ENCODE measurements around the gene SKIL.

SKIL gene

GRCh38 chr3:170428095-170428494 lies 70.6 kb downstream of the SKIL start:
- H3K4me3 Mint-ChIP-seq = no peak overlapping the region
- no peaks in the 10 kb centered on the region for H3K36me3 Mint-ChIP-seq (ENCODE audit: low read depth)
- no peak for DNase-seq
- H3K4me1 Mint-ChIP-seq = peaks cover 17% of the 10 kb centered on the region
- ATAC-seq = no peak
- no peaks in the 10 kb centered on the region for H3K9me3 Mint-ChIP-seq
- peaks cover 7% of the 10 kb centered on the region for H3K27me3 Mint-ChIP-seq
- no peak overlapping the region for H3K27ac Mint-ChIP-seq

DNA sequence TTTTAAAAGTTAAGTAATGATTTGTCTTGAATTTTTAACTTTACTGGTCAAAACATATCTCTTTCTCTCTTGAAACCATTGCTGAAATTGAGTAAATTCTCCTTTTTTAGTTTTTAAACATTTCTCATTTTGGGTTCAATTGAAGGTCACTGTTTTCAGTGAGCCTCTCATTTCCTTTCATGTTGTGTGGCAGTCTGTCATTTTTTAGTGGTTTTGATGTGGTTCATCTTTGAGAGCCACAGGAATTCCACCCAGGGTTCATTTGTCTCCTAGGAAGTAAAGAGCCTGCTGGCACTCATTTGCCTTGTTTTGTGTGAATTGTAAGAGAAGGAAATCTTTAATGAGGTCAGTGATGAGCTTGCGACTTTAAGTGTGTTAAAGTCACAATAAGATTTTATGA lies 71.5 kb downstream of the SKIL start:
- Mint-ChIP-seq H3K9me3 (no peaks in the 10 kb centered on the region), H3K27me3 (peaks cover 4% of the 10 kb centered on the region), H3K4me1 (peaks cover 17% of the 10 kb centered on the region), H3K4me3 (no peak overlapping the region), H3K27ac (no peak overlapping the region), H3K36me3 (ENCODE audit: low read depth) (no peaks in the 10 kb centered on the region)
- ATAC-seq = no peak
- DNase-seq = no peak

DNA sequence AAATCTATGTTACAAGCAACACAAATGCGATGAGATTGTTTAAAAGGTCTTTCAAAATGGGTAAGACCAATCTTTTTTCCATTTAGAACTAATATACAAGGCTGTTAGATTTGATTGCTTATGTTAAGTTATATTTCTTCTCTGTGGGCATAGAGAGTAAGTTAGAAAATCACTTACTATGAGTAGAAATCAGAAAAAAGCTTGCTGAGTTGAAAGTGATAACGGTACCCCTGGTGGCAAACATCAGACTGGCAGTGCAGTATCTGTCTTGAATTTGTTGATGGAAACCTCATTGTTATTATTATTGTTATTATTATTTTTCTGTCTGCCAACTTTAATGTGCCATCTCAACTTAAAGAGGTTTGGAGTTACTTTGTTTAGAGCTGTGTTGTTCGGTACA lies 73.5 kb downstream of the SKIL start:
- DNase-seq (no peak), ATAC-seq (no peak)
- no peak overlapping the region for H3K27ac Mint-ChIP-seq
- H3K36me3 Mint-ChIP-seq (ENCODE audit: low read depth) = no peaks in the 10 kb centered on the region
- peaks cover 4% of the 10 kb centered on the region for H3K27me3 Mint-ChIP-seq
- peaks cover 17% of the 10 kb centered on the region for H3K4me1 Mint-ChIP-seq
- H3K9me3 Mint-ChIP-seq = no peaks in the 10 kb centered on the region
- H3K4me3 Mint-ChIP-seq = no peak overlapping the region

DNA sequence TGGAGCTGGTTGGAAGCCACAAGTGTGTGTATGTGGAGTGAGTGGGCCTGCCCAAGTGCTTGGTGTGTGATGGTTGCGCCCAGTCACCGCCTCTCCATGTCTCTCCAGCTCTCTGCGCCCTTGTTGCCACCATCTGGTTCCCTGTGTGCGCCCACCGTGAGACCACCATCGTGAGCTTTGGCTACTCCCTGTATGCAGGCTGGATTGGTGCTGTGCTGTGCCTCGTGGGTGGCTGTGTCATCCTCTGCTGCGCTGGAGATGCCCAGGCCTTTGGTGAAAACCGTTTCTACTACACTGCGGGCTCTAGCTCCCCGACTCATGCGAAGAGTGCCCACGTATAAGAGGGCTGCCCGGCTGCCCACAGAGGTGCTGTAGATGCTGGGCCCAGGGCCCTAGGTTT lies 74.9 kb downstream of the SKIL start:
- DNase-seq = no peak
- Mint-ChIP-seq H3K27ac (no peak overlapping the region), H3K4me3 (no peak overlapping the region), H3K36me3 (ENCODE audit: low read depth) (no peaks in the 10 kb centered on the region), H3K9me3 (no peaks in the 10 kb centered on the region), H3K4me1 (peaks cover 26% of the 10 kb centered on the region), H3K27me3 (peaks cover 7% of the 10 kb centered on the region)
- ATAC-seq = no peak

DNA sequence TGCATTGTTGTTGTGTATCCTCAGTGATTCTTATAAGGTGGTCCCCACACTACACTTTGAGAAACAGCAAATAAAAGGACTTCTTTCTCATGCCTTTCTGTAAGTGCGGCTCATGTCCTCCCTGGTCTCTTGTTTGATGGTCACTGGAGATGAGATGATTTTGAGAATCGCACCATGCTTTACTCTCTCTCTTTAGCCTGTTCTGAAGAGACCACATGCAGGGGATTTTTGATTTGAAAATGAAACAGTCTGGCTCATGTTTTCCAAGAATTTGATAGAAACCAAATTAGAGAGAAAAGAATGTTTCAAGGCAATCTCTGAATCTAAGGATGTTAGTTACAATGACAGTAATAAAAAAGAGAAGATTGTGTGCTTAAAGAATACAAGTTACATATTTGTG lies 79.2 kb downstream of the SKIL start:
- no peak overlapping the region for H3K27ac Mint-ChIP-seq
- DNase-seq (no peak), ATAC-seq (peak; percentile 51)
- peaks cover 25% of the 10 kb centered on the region for H3K4me1 Mint-ChIP-seq
- H3K9me3 Mint-ChIP-seq = no peaks in the 10 kb centered on the region
- H3K4me3 Mint-ChIP-seq = no peak overlapping the region
- no peaks in the 10 kb centered on the region for H3K36me3 Mint-ChIP-seq (ENCODE audit: low read depth)
- peaks cover 8% of the 10 kb centered on the region for H3K27me3 Mint-ChIP-seq

- H3K4me3 Mint-ChIP-seq = no peak overlapping the region
- H3K4me1 Mint-ChIP-seq = peaks cover 26% of the 10 kb centered on the region
- ATAC-seq = peak; percentile 17
Observed at GRCh38 chr3:170437176-170437575, 79.7 kb downstream of the SKIL start.

DNA sequence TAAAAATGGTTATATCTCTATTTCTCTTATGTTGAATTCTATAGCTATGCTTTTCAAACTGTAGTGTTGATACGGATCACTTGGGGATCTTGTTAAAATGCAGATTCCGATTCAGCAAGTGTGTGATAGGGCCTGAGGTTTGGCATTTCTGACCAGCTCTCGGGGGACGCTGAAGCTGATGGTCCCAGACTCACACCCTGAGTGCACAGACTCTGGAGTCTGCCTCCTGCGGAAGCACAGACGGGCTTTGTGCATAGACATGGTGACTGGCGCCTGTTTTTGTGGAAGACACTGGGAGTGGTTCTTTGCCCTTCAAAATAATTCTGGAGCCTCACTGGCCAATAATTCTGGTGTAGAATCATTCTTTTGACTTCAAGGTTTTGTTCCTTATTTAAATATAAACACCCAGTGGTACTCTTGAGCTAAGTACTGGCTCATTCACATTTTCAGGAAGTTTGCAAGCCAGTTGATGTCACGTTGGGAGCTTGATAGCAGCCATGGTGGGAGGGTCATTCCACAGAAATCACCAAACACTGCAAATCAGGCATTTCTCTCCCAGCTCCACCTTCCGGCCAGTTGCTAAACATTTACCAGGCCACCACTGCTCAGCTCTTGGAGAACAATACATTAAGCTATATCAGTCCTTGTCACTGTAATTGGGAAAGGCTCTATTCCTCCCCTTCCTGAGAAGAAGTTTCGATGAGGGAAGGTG lies 80.3 kb downstream of the SKIL start:
- no peak overlapping the region for H3K4me3 Mint-ChIP-seq
- H3K4me1 Mint-ChIP-seq = peaks cover 26% of the 10 kb centered on the region
- DNase-seq (no peak), ATAC-seq (no peak)
- H3K36me3 Mint-ChIP-seq (ENCODE audit: low read depth) = no peaks in the 10 kb centered on the region
- H3K27me3 Mint-ChIP-seq = peaks cover 12% of the 10 kb centered on the region
- H3K9me3 Mint-ChIP-seq = no peaks in the 10 kb centered on the region
- no peak overlapping the region for H3K27ac Mint-ChIP-seq

More at GRCh38 chr3:170437176-170437575, 79.7 kb downstream of the SKIL start:
- H3K27me3 Mint-ChIP-seq = peaks cover 8% of the 10 kb centered on the region
- no peak overlapping the region for H3K27ac Mint-ChIP-seq
- no peaks in the 10 kb centered on the region for H3K36me3 Mint-ChIP-seq (ENCODE audit: low read depth)
- no peak for DNase-seq
- no peaks in the 10 kb centered on the region for H3K9me3 Mint-ChIP-seq

DNA sequence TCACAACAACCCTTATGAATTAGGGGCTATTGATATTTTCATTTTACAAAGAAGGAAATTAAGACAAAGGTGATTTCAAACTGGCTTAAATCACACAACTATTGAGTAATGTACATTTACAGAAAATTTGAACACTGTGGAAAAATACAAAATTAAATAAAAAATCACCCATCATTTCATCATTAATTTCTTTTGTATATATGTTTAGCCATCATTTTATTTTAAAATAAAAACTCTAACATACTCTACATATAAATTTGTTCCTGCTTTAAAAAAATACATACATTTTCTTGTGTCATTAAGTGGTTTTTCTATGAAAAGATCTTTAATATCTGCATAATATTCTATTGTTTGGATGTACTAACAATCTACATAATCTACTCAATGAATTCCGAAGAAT lies 81.3 kb downstream of the SKIL start:
- no peaks in the 10 kb centered on the region for H3K9me3 Mint-ChIP-seq
- no peak for DNase-seq

DNA sequence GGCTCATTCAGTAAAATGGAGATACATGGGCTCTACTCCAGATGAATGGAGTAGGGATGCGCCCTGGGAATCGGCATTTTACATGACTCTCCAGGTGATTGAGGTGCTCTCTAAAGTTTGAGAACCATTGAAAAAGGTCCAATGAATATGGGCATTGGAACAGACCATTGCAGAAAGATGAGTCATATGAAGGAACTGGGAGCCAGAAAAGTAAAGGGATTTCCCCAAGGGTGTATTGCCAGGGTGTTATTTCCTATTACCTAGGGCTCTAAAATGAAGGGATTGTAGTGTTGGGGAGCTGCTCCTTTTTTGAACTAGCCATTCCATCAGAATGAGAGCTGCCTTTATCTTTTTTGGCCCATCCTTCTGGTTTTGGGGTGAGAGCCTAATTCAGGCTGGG lies 82.8 kb downstream of the SKIL start:
- Mint-ChIP-seq H3K4me3 (no peak overlapping the region), H3K27ac (no peak overlapping the region), H3K4me1 (peaks cover 26% of the 10 kb centered on the region), H3K36me3 (ENCODE audit: low read depth) (no peaks in the 10 kb centered on the region), H3K9me3 (no peaks in the 10 kb centered on the region), H3K27me3 (peaks cover 13% of the 10 kb centered on the region)
- DNase-seq = no peak
- peak; percentile 48 for ATAC-seq

More for the DNA sequence above, 81.3 kb downstream of the SKIL start:
- no peak overlapping the region for H3K27ac Mint-ChIP-seq
- no peak overlapping the region for H3K4me3 Mint-ChIP-seq
- ATAC-seq = no peak
- H3K36me3 Mint-ChIP-seq (ENCODE audit: low read depth) = no peaks in the 10 kb centered on the region
- peaks cover 12% of the 10 kb centered on the region for H3K27me3 Mint-ChIP-seq
- peaks cover 26% of the 10 kb centered on the region for H3K4me1 Mint-ChIP-seq

- peak; percentile 60 for ATAC-seq
Observed at GRCh38 chr3:170441412-170441811, 83.9 kb downstream of the SKIL start.

DNA sequence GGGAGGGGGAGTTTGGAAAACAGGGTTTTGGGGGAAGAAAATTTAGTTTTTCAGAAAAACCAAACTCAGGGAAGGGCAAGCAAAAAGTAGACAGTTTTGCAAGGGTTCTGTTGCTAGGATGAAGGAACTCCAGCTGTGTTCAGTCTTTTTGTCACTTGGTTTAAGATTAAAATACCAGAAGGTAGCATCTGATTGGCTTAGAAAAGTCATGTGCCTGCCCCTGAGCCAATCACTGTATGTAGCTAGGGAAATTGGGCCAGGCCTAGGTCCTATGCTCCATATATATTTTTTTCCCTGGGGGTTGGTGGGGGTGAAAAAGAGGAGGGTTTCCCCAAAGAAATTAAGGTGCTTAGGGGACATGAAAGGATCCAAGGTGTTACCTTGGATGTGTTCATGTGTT lies 85.4 kb downstream of the SKIL start:
- peaks cover 15% of the 10 kb centered on the region for H3K4me1 Mint-ChIP-seq
- ATAC-seq (no peak), DNase-seq (no peak)
- H3K27ac Mint-ChIP-seq = no peak overlapping the region
- H3K9me3 Mint-ChIP-seq = no peaks in the 10 kb centered on the region
- no peak overlapping the region for H3K4me3 Mint-ChIP-seq
- no peaks in the 10 kb centered on the region for H3K36me3 Mint-ChIP-seq (ENCODE audit: low read depth)
- H3K27me3 Mint-ChIP-seq = peaks cover 9% of the 10 kb centered on the region

More at GRCh38 chr3:170441412-170441811, 83.9 kb downstream of the SKIL start:
- peaks cover 26% of the 10 kb centered on the region for H3K4me1 Mint-ChIP-seq
- no peaks in the 10 kb centered on the region for H3K36me3 Mint-ChIP-seq (ENCODE audit: low read depth)
- DNase-seq = no peak
- H3K9me3 Mint-ChIP-seq = no peaks in the 10 kb centered on the region
- no peak overlapping the region for H3K4me3 Mint-ChIP-seq
- peaks cover 13% of the 10 kb centered on the region for H3K27me3 Mint-ChIP-seq
- H3K27ac Mint-ChIP-seq = no peak overlapping the region

DNA sequence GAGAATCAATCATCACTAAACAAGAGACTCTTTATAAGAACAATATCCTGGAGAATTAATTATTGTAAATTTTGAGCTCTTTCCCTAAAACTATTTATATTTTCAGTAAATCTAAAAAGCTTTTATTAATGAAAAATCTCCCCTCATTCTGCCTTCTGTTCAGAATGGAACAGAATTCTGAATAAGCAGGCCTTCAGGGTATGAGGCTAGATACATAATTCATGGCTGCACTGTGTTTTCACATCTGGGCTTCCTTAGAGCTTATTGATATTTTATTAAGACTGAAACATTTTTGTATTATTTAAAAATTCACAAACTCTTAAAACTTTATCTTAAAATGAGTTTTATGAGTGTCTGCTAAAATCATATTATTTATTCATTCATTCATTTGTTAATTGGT lies 85.9 kb downstream of the SKIL start:
- no peak for ATAC-seq
- no peak overlapping the region for H3K4me3 Mint-ChIP-seq
- peaks cover 15% of the 10 kb centered on the region for H3K4me1 Mint-ChIP-seq
- no peaks in the 10 kb centered on the region for H3K9me3 Mint-ChIP-seq
- H3K36me3 Mint-ChIP-seq (ENCODE audit: low read depth) = no peaks in the 10 kb centered on the region
- peaks cover 8% of the 10 kb centered on the region for H3K27me3 Mint-ChIP-seq
- DNase-seq = no peak
- H3K27ac Mint-ChIP-seq = no peak overlapping the region
